Coronary artery (tissue), 2 donors: ENCODE results near the gene HAPLN2.

Experiments used
- DNase-seq: peaks from one replicate; pipeline ENCODE4 v3.0.0-alpha.2; 2017; ENCODE audit warnings: low spot score
- H3K27ac ChIP-seq, 2 donors: fragments of 200-600 bp; sonication (generic); one replicate each; pipeline ENCODE4 v1.5.1; 2016 to 2019
- H3K4me3 ChIP-seq: fragments of 200-600 bp; sonication (generic); 2 replicates; pipeline ENCODE4 v1.5.1; 2016; ENCODE audit warnings: mild to moderate bottlenecking, moderate library complexity
- TF ChIP-seq, protein P1 (sequence below): fragments of 200-600 bp; sonication (generic); IDR thresholded peaks from one replicate; pipeline ENCODE4 v1.5.1; 2019; ENCODE audit warnings: antibody characterized with exemption

Gene HAPLN2

DNA sequence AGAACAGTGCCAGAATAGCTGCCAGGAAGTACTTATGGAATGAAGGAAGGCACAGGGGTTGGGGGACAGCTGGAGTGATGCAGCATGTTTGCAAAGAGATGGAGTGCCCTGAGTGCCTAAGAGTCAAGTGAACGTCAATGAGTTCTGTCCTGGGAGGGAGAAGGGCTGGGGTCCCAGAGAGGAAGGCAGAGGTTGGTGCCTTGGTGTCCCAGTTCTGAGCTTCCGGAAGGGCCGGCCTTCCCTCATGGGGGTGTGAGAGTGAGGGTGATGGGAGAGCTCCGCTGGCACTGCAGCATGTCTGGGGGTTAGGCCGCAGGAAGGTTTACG is 40.4 kb downstream of the HAPLN2 start:
- Histone ChIP-seq H3K27ac (peak overlapping the region; percentile 80 to 92), H3K4me3 (peak overlapping the region; percentile 32)
- DNase-seq: no peak
- TF ChIP-seq, protein P1, sequence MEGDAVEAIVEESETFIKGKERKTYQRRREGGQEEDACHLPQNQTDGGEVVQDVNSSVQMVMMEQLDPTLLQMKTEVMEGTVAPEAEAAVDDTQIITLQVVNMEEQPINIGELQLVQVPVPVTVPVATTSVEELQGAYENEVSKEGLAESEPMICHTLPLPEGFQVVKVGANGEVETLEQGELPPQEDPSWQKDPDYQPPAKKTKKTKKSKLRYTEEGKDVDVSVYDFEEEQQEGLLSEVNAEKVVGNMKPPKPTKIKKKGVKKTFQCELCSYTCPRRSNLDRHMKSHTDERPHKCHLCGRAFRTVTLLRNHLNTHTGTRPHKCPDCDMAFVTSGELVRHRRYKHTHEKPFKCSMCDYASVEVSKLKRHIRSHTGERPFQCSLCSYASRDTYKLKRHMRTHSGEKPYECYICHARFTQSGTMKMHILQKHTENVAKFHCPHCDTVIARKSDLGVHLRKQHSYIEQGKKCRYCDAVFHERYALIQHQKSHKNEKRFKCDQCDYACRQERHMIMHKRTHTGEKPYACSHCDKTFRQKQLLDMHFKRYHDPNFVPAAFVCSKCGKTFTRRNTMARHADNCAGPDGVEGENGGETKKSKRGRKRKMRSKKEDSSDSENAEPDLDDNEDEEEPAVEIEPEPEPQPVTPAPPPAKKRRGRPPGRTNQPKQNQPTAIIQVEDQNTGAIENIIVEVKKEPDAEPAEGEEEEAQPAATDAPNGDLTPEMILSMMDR: no peak

- TF ChIP-seq, protein P1: peak; percentile 93
- Histone ChIP-seq H3K4me3 (peak overlapping the region; percentile 32), H3K27ac (peak overlapping the region; percentile 80 to 92)
- peak; percentile 98 for DNase-seq
Observed at GRCh38 chr1:156659988-156660751, 41.0 kb downstream of the HAPLN2 start.

- no peak for DNase-seq
- Histone ChIP-seq H3K27ac (peak overlapping the region; percentile 80 to 92), H3K4me3 (peak overlapping the region; percentile 32)
- TF ChIP-seq, protein P1: no peak
Observed at GRCh38 chr1:156660752-156661112, 41.5 kb downstream of the HAPLN2 start.

- H3K27ac ChIP-seq: peak overlapping the region; percentile 80 to 92
- H3K4me3 ChIP-seq: no peak overlapping the region
- DNase-seq: no peak
- TF ChIP-seq, protein P1: no peak
Observed at GRCh38 chr1:156662005-156662799, 43.0 kb downstream of the HAPLN2 start.

DNA sequence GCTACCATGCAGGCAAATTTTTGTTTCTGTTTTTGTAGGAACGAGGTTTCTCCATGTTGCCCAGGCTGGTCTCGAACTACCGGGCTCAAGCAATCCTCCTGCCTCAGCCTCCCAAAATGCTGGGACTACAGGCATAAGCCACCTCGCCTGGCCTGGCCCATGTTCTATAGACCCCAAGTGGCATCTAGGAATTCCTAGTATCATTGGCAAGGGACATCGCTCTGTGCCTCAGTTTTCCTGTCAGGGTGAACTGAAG is 43.5 kb downstream of the HAPLN2 start:
- DNase-seq: no peak
- TF ChIP-seq, protein P1: no peak
- H3K27ac ChIP-seq: peak overlapping the region; percentile 80 to 92
- no peak overlapping the region for H3K4me3 ChIP-seq

DNA sequence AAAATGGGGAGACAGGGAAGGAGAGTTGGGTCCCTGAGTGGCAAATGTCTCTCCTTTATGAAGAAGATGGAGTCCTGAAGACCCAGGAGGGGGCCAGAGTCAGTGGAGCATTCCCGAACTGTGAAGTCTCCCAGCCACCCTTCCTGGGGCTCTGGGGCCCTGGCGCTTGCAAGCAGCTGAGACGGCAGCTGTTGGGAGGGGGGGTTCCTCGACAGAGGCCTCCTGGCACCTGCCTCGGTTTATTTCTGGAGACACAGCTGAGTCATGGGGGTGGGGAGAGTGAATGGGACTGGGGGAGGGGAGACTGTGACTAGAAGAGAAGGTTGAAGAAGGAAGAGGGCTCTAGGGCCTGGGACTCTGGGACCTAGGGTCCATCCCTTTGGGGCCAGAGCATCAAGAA is 44.0 kb downstream of the HAPLN2 start:
- H3K4me3 ChIP-seq: no peak overlapping the region
- H3K27ac ChIP-seq: peak overlapping the region; percentile 80 to 92
- peak; percentile 85 for DNase-seq
- TF ChIP-seq, protein P1: no peak
